CD4-positive, alpha-beta T cell treated with Interleukin-21 for 1 hour (primary cell): ENCODE data around the gene UBLCP1.

Experiments used
- DNase-seq: peaks from one replicate; pipeline ENCODE4 v3.0.0-alpha.2; 2020

The UBLCP1 gene

DNA sequence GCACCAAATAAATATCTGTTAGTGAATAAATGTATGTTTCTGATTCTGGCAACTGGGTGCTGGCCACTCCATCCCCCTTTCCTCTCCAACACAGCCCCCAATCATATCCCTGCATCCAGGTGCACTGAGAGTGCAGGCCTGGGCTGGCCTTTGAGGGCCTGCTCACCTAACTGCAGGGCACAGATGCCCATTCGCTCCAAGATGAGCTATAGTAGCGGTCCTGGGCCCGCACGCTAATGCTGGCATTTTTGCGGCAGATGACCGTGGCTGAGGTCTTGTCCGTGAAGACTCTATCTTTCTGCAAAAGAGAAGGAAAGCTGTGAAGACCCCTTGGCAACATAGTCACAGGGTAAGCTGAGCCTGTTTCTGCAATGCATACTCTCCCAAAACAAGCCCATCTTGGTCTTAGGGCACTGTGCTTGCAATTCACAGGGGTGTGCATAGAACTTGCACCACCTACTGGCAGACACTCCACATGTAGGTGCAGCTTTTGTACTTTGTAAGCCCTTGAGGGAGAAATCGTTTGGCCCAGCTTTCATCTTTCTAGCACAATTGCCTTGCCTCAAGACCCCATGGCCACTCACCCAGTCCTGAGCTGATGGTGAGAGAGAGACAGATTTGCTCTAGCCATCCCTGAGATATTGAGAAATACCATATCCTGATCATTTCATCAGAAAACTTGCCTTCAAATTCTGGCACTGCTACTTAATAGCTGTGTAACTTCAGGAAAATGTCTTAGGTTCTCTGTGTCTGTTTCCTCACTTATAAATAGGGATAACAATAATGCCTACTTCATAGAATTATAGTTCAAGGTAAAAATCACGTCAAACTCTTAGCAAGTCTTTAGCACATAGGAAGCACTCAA, 53.7 kb downstream of the UBLCP1 start:
- DNase-seq = peak; percentile 49

DNA sequence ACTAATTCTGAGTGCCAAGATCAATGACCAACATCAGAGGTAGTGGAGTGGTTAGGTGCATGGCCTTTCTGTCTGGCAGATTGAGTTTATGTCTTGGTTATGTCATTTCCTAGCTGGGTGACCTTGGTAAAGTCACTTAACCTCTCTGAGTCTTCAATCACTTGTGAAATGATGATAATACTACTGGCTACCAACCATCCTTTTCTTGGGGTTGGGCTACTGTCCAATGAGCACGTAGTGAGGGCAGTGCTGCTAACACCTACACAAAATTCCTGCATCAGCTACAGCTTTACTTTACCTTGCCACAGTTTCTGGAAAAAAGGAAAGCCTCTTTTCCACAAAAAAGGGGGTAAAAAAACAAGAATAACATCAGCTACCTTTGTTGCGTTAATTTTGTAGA, 54.8 kb downstream of the UBLCP1 start:
- no peak for DNase-seq

GRCh38 chr5:159318448-159318847, 55.4 kb downstream of the UBLCP1 start:
- DNase-seq = no peak

DNA sequence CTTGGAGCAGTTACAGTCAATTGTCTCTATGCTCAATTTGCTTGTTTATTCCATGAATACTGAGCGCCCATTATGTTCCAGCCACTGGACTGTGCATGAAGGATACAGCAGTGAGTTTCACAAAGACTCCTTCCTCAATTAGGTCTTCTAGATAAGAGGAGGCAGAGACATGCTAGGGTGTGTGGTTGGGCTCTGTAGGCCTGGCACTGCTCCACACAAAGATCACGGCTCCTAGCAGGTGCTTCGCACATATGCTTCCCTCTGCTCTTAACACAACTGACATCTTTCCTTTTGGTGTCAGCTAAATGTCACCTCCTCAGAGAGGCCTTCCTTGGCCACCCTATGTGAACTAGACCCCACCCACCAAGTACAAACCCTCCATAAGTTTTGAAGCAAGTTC, 56.3 kb downstream of the UBLCP1 start:
- no peak for DNase-seq

DNA sequence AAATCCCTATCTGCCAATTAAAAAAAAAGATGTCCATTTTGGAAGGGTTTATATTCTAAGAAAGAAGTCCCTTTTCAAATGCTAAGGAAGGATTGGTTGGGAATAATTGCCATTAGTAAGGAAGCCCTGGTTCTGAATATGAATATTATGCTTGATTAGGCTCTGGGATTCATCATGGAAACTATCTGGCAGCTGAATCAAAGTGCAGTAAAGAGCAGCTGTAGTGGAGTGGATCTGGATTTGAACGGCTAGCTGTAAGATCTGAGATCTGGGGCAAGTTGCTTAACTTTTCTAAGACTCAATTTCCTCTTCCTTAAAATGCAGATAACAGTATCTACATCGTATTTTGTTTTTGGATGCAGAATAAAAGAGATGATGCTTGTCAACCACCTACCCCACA, 56.7 kb downstream of the UBLCP1 start:
- no peak for DNase-seq

DNA sequence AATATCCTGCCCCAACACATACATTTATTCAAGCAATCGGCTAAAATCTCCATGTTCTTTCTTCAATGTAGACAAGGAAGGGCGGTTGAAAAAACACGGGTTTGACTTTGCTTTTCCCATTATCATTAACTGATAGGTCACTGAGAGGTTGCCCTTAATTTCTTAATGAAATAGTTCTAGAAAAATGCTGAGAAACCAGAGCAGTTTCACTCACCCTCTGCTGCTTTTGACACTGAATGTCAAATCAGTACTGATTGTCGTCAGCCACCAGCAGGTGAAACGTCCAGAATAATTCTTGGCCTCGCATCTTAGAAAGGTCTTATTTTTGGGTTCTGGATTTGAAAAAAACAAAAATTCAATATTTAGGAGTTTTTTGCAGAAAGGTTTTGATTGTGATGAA, 59.1 kb downstream of the UBLCP1 start:
- no peak for DNase-seq

DNA sequence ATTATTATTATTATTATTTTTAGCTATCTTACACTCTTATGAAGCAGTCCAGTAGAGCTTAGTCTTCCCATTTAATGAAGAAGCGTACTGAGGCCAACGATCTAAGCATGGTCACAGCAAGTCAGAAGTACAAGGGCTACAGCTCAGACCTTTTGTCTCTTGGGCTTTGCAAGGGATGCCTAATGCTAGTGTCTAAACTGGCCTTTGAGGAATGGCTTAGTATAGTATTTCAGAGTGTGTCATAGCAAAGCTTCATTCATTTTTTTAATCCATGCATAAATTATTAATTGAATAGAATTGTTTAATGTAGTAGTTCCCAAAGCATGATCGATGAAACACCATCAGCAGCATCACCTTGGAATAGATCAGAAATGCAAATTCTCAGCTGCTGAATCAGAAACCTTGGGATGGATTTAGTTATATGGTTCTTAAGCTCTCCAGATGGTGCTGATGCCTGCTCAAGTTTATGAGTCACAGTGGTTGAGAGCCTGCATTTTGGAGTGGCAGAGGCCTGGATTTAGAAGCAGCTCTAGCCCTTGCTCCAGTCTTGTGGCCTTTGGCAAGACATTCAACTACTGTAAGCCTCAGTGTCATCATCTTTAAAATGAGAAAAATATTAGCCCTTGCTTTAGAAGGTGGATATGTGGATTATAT, 61.1 kb downstream of the UBLCP1 start:
- no peak for DNase-seq

- no peak for DNase-seq
Observed at GRCh38 chr5:159324986-159325385, 61.9 kb downstream of the UBLCP1 start.

- no peak for DNase-seq
Observed at GRCh38 chr5:159330131-159330800, 67.2 kb downstream of the UBLCP1 start, which contains the start of gene IL12B. Gene IL12B (minus strand): TSS chr5:159330487. CDS start chr5:159326782, 3,705 bp downstream.

GRCh38 chr5:159331093-159331973, 68.2 kb downstream of the UBLCP1 start:
- DNase-seq = peak; percentile 82

- no peak for DNase-seq
Observed at GRCh38 chr5:159332800-159333544, 69.9 kb downstream of the UBLCP1 start.

DNA sequence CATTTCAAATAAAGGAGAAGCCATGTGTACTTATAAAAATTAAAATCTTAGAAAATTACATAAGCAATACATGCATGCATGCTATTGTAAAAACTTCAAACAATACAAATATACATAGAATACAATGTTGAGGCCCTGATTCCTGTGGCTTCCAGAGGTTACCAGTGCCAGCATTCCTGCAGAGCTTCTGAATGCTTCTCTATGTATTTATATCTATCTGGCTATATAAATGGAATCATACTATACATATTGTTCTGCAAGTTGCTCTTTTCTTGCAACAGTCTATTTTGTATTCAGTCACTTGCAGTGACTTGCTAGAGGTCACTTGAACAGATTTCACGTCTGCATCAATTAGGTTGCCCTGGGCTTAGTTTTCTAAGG, 70.4 kb downstream of the UBLCP1 start:
- DNase-seq = no peak
